ENCODE data around the gene CORO1C. TPM values are rescaled to one million over a fixed set of nuclear protein-coding genes. Genes with fewer than 3 reads are reported as not detected.

The CORO1C gene
- total and polyA plus RNA-seq, 9 of the 15 experiments (the other 6 are each of a cell fraction or from before 2014, with no cell fraction given): 55.2 to 280 (median 150) TPM

- TF ChIP-seq HEY1 (CRISPR knock-in tag; IDR thresholded peaks at IDR 0.05; ENCODE audit: borderline replicate concordance) (no peak), JUNB (CRISPR knock-in tag; conservative IDR thresholded peaks at IDR 0.05) (no peak), POLR2B (IDR thresholded peaks at IDR 0.05; ENCODE audit: low read depth, partially characterized antibody) (no peak), NEUROD1 (IDR thresholded peaks at IDR 0.05; ENCODE audit: borderline replicate concordance, low read depth, low read length, partially characterized antibody) (no peak), FOXM1 (IDR thresholded peaks at IDR 0.05; ENCODE audit: low read depth) (no peak; the same call in 1 of the 2 replicates), FOXM1 (CRISPR knock-in tag; IDR thresholded peaks at IDR 0.05; ENCODE audit: low read depth) (no peak), LEF1 (IDR thresholded peaks at IDR 0.05) (0 out of 2 replicates have a peak, but pooled peaks have one; percentile 11), ZBTB17 (CRISPR knock-in tag; IDR thresholded peaks at IDR 0.05) (no peak), CAMTA2 (CRISPR knock-in tag; conservative IDR thresholded peaks at IDR 0.05) (no peak), GTF2E2 (tag; IDR thresholded peaks at IDR 0.05) (no peak), IRF9 (tag; IDR thresholded peaks at IDR 0.05) (no peak), LCOR (CRISPR knock-in tag; IDR thresholded peaks at IDR 0.05) (no peak), ZNF561 (CRISPR knock-in tag; conservative IDR thresholded peaks at IDR 0.05) (no peak), ZNF184 (CRISPR knock-in tag; IDR thresholded peaks at IDR 0.05) (no peak), ILK (tag; IDR thresholded peaks at IDR 0.05; ENCODE audit: borderline replicate concordance, low read depth) (no peak), TAF9B (IDR thresholded peaks at IDR 0.05; ENCODE audit: partially characterized antibody) (no peak), JUND (IDR thresholded peaks at IDR 0.05; ENCODE audit: borderline replicate concordance, low read depth, low read length) (peak; percentile 71; the same call in 1 of the 2 replicates), JUND (tag; IDR thresholded peaks at IDR 0.05; ENCODE audit: borderline replicate concordance, low read depth, low read length) (peak; percentile 52; the same call in 1 of the 3 replicates), BRF1 (IDR thresholded peaks at IDR 0.05; ENCODE audit: borderline replicate concordance, extremely low read depth, insufficient read length) (no peak), ELF2 (CRISPR knock-in tag; IDR thresholded peaks at IDR 0.05) (no peak), ZKSCAN1 (IDR thresholded peaks at IDR 0.05; ENCODE audit: low read depth, low read length) (no peak)
- TF ChIP-seq, protein P1, sequence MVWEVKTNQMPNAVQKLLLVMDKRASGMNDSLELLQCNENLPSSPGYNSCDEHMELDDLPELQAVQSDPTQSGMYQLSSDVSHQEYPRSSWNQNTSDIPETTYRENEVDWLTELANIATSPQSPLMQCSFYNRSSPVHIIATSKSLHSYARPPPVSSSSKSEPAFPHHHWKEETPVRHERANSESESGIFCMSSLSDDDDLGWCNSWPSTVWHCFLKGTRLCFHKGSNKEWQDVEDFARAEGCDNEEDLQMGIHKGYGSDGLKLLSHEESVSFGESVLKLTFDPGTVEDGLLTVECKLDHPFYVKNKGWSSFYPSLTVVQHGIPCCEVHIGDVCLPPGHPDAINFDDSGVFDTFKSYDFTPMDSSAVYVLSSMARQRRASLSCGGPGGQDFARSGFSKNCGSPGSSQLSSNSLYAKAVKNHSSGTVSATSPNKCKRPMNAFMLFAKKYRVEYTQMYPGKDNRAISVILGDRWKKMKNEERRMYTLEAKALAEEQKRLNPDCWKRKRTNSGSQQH (CRISPR knock-in tag; IDR thresholded peaks at IDR 0.05): no peak
- TF ChIP-seq, protein P2, sequence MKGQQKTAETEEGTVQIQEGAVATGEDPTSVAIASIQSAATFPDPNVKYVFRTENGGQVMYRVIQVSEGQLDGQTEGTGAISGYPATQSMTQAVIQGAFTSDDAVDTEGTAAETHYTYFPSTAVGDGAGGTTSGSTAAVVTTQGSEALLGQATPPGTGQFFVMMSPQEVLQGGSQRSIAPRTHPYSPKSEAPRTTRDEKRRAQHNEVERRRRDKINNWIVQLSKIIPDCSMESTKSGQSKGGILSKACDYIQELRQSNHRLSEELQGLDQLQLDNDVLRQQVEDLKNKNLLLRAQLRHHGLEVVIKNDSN (CRISPR knock-in tag; IDR thresholded peaks at IDR 0.05): no peak
- TF ChIP-seq, protein P3, sequence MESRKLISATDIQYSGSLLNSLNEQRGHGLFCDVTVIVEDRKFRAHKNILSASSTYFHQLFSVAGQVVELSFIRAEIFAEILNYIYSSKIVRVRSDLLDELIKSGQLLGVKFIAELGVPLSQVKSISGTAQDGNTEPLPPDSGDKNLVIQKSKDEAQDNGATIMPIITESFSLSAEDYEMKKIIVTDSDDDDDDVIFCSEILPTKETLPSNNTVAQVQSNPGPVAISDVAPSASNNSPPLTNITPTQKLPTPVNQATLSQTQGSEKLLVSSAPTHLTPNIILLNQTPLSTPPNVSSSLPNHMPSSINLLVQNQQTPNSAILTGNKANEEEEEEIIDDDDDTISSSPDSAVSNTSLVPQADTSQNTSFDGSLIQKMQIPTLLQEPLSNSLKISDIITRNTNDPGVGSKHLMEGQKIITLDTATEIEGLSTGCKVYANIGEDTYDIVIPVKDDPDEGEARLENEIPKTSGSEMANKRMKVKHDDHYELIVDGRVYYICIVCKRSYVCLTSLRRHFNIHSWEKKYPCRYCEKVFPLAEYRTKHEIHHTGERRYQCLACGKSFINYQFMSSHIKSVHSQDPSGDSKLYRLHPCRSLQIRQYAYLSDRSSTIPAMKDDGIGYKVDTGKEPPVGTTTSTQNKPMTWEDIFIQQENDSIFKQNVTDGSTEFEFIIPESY (CRISPR knock-in tag; IDR thresholded peaks at IDR 0.05): 0 out of 2 replicates have a peak, but pooled peaks have one; percentile 30
These were observed 66.7 kb downstream of the CORO1C start (continued) for GRCh38 chr12:108664338-108665258.
